HFFc6 (cell line): Measurements from ENCODE around the gene NOS1AP. TPM values are rescaled to one million over a fixed set of nuclear protein-coding genes. Genes with fewer than 3 reads are reported as not detected.

Experiments used
- DNase-seq: peaks from one replicate; pipeline ENCODE4 v3.0.0-alpha.2; 2018
- H3K27ac Mint-ChIP-seq: 2 replicates; pipeline ENCODE4 v1.8.0; 2020; ENCODE audit warnings: mild to moderate bottlenecking, mixed read lengths
- H3K27me3 Mint-ChIP-seq: 2 replicates; pipeline ENCODE4 v1.8.0; 2021; ENCODE audit warnings: mild to moderate bottlenecking, moderate library complexity, mixed read lengths; ENCODE audit not compliant: insufficient read depth
- H3K36me3 Mint-ChIP-seq: 2 replicates; pipeline ENCODE4 v1.8.0; 2021; ENCODE audit warnings: low read depth, mixed read lengths
- H3K4me1 Mint-ChIP-seq: 2 replicates; pipeline ENCODE4 v1.8.0; 2020; ENCODE audit warnings: low read depth, mixed read lengths
- H3K4me3 Mint-ChIP-seq: 2 replicates; pipeline ENCODE4 v1.8.0; 2020; ENCODE audit warnings: mild to moderate bottlenecking, moderate library complexity, mixed read lengths
- H3K9me3 Mint-ChIP-seq: 2 replicates; pipeline ENCODE4 v1.8.0; 2020; ENCODE audit warnings: mild to moderate bottlenecking, mixed read lengths
- CTCF ChIP-seq: fragments of 200-600 bp; sonication (generic); IDR thresholded peaks from 2 replicates; pipeline ENCODE4 v1.5.0; 2021; ENCODE audit warnings: antibody characterized with exemption, mild to moderate bottlenecking
- total RNA-seq, 6 experiments: library from RNA; stranded (reverse); fragmentation: NEBNext Ultra II Directional; extraction: Animal tissue kit (Norgen Biotek cat#: 25700); gene quantifications; 2 replicates in 1 of 6; 3 replicates in 5 of 6; pipeline ENCODE4 v1.2.3, GENCODE V29; 2021

Gene NOS1AP
- total RNA-seq, 6 experiments from 2014 or later, result 0.11 to 0.62 (median 0.29) TPM

- no peak overlapping the region for H3K4me3 Mint-ChIP-seq
- no peak for TF ChIP-seq CTCF
- peaks cover 31% of the 10 kb centered on the region for H3K4me1 Mint-ChIP-seq
- no peaks in the 10 kb centered on the region; the same call in 1 of the 2 replicates for H3K36me3 Mint-ChIP-seq
- no peaks in the 10 kb centered on the region for H3K27me3 Mint-ChIP-seq
- H3K27ac Mint-ChIP-seq, result no peak overlapping the region
- no peak for DNase-seq
- H3K9me3 Mint-ChIP-seq, result no peaks in the 10 kb centered on the region
Observed at GRCh38 chr1:162142968-162143367, 73.5 kb downstream of the NOS1AP start.

- Mint-ChIP-seq H3K9me3 (no peaks in the 10 kb centered on the region), H3K4me3 (no peak overlapping the region), H3K4me1 (peaks cover 24% of the 10 kb centered on the region), H3K36me3 (no peaks in the 10 kb centered on the region), H3K27me3 (no peaks in the 10 kb centered on the region), H3K27ac (no peak overlapping the region)
- no peak for TF ChIP-seq CTCF
- DNase-seq, result no peak
Observed at GRCh38 chr1:162144268-162144667, 74.8 kb downstream of the NOS1AP start.

GRCh38 chr1:162144853-162145252 lies 75.4 kb downstream of the NOS1AP start:
- no peak for TF ChIP-seq CTCF

GRCh38 chr1:162145280-162145965 lies 75.9 kb downstream of the NOS1AP start:
- peaks cover 21% of the 10 kb centered on the region for H3K4me1 Mint-ChIP-seq
- TF ChIP-seq CTCF, result no peak
- H3K36me3 Mint-ChIP-seq, result no peaks in the 10 kb centered on the region
- no peaks in the 10 kb centered on the region for H3K27me3 Mint-ChIP-seq
- DNase-seq, result no peak
- H3K9me3 Mint-ChIP-seq, result no peaks in the 10 kb centered on the region
- H3K27ac Mint-ChIP-seq, result no peak overlapping the region
- no peak overlapping the region for H3K4me3 Mint-ChIP-seq

More at GRCh38 chr1:162144853-162145252, 75.4 kb downstream of the NOS1AP start:
- H3K27ac Mint-ChIP-seq, result no peak overlapping the region
- no peak overlapping the region for H3K4me3 Mint-ChIP-seq
- H3K9me3 Mint-ChIP-seq, result no peaks in the 10 kb centered on the region
- peaks cover 21% of the 10 kb centered on the region for H3K4me1 Mint-ChIP-seq
- no peaks in the 10 kb centered on the region for H3K36me3 Mint-ChIP-seq
- H3K27me3 Mint-ChIP-seq, result no peaks in the 10 kb centered on the region
- DNase-seq, result no peak

- no peak for DNase-seq
- TF ChIP-seq CTCF, result no peak
- Mint-ChIP-seq H3K27me3 (no peaks in the 10 kb centered on the region), H3K36me3 (no peaks in the 10 kb centered on the region), H3K4me1 (peaks cover 15% of the 10 kb centered on the region), H3K4me3 (no peak overlapping the region), H3K9me3 (no peaks in the 10 kb centered on the region), H3K27ac (no peak overlapping the region)
Observed at GRCh38 chr1:162145966-162146696, 76.6 kb downstream of the NOS1AP start.
